Upper lobe of left lung (tissue), 4 donors: ENCODE measurements around the gene ITPR2.

Experiments used
- POLR2A ChIP-seq, 4 donors: fragments of 450-650 bp; IDR thresholded peaks; one replicate each; pipeline ENCODE4 v1.5.1; 2016 to 2017; ENCODE audit warnings: antibody characterized with exemption in 4 of 4, mild to moderate bottlenecking in 2 of 4
- POLR2AphosphoS5 ChIP-seq, 2 donors: sonication (generic); formaldehyde crosslinking; IDR thresholded peaks; one replicate each; pipeline ENCODE4 v1.5.1; 2017; ENCODE audit warnings: antibody characterized with exemption in 2 of 2
- TF ChIP-seq, protein P1 (sequence below), 6 experiments: fragments of 450-650 bp in 4 of 6; fragments of 200-600 bp in 2 of 6; sonication (generic) in 2 of 6; IDR thresholded peaks; one replicate each; pipeline ENCODE4 v1.5.1; 2016 to 2019; ENCODE audit warnings: antibody characterized with exemption in 6 of 6

DNA sequence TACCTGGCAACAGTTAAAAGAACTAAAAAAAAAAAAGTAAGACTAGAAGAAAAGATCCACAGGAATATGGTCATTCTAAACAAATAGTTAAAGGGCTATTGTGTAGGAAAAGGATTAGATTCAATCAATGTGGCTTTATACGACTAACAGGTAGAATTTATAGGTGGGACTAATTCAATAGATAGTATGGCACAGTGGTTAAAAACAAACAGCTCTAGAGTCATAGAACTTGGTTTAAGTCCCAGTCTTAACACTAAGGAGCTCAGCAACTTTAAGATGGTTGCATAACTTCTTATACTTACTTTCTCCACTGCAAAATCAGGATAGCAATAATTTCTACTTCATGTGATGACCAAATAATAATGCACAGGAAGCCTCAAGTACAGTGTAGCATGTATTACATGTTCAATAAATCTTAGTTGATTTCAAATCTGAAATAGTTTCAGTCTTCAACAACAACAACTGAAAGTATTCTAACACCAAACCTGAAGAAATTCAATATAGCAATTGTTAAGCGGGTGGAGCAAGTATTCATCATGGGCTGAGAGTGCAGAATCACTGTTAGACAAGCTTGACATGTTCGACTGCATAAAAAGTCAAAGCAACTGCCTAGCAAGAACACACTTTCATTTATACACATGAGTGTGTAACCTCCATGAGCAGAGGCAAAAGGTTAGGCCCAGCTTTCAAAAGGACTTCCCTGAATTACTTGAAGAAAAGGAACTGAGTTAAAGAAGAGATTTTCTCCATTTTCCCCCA is 50.4 kb downstream of the ITPR2 start:
- TF ChIP-seq, protein P1, sequence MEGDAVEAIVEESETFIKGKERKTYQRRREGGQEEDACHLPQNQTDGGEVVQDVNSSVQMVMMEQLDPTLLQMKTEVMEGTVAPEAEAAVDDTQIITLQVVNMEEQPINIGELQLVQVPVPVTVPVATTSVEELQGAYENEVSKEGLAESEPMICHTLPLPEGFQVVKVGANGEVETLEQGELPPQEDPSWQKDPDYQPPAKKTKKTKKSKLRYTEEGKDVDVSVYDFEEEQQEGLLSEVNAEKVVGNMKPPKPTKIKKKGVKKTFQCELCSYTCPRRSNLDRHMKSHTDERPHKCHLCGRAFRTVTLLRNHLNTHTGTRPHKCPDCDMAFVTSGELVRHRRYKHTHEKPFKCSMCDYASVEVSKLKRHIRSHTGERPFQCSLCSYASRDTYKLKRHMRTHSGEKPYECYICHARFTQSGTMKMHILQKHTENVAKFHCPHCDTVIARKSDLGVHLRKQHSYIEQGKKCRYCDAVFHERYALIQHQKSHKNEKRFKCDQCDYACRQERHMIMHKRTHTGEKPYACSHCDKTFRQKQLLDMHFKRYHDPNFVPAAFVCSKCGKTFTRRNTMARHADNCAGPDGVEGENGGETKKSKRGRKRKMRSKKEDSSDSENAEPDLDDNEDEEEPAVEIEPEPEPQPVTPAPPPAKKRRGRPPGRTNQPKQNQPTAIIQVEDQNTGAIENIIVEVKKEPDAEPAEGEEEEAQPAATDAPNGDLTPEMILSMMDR (IDR thresholded peaks at IDR 0.05): no peak
- TF ChIP-seq POLR2AphosphoS5 (IDR thresholded peaks at IDR 0.05) (no peak), POLR2A (IDR thresholded peaks at IDR 0.05) (no peak)
